ENCODE data around the gene NPAS3.

The NPAS3 gene

GRCh38 chr14:33273978-33274377, 335.3 kb downstream of the NPAS3 start:
- no peak for DNase-seq

GRCh38 chr14:33275879-33276278, 337.2 kb downstream of the NPAS3 start:
- no peak for DNase-seq

GRCh38 chr14:33279865-33280264, 341.2 kb downstream of the NPAS3 start:
- no peak for DNase-seq

- DNase-seq: no peak
Observed at GRCh38 chr14:33280646-33281045, 342.0 kb downstream of the NPAS3 start.

- no peak for DNase-seq
Observed at GRCh38 chr14:33282331-33283230, 343.9 kb downstream of the NPAS3 start.

GRCh38 chr14:33285902-33286700, 347.4 kb downstream of the NPAS3 start:
- DNase-seq: no peak

- DNase-seq: no peak
Observed at GRCh38 chr14:33287189-33287588, 348.5 kb downstream of the NPAS3 start.

GRCh38 chr14:33290641-33291040, 352.0 kb downstream of the NPAS3 start:
- no peak for DNase-seq

- DNase-seq: no peak
Observed at GRCh38 chr14:33291529-33292104, 352.9 kb downstream of the NPAS3 start.

- DNase-seq: no peak
Observed at GRCh38 chr14:33294419-33294818, 355.7 kb downstream of the NPAS3 start.

GRCh38 chr14:33297565-33297964, 358.9 kb downstream of the NPAS3 start:
- no peak for DNase-seq

GRCh38 chr14:33307691-33308251, 369.1 kb downstream of the NPAS3 start:
- no peak for DNase-seq

- DNase-seq: no peak
Observed at GRCh38 chr14:33309106-33309505, 370.4 kb downstream of the NPAS3 start.

GRCh38 chr14:33315217-33315616, 376.5 kb downstream of the NPAS3 start:
- DNase-seq: no peak

- DNase-seq: no peak
Observed at GRCh38 chr14:33315721-33316120, 377.0 kb downstream of the NPAS3 start.

- DNase-seq: no peak
Observed at GRCh38 chr14:33317675-33318074, 379.0 kb downstream of the NPAS3 start.

- DNase-seq: no peak
Observed at GRCh38 chr14:33323979-33324378, 385.3 kb downstream of the NPAS3 start.

- no peak for DNase-seq
Observed at GRCh38 chr14:33331176-33331949, 392.7 kb downstream of the NPAS3 start.

- no peak for DNase-seq
Observed at GRCh38 chr14:33332497-33332896, 393.8 kb downstream of the NPAS3 start.

- no peak for DNase-seq
Observed at GRCh38 chr14:33335366-33335765, 396.7 kb downstream of the NPAS3 start.

- DNase-seq: no peak
Observed at GRCh38 chr14:33342299-33342974, 403.8 kb downstream of the NPAS3 start.

- DNase-seq: no peak
Observed at GRCh38 chr14:33343016-33343415, 404.3 kb downstream of the NPAS3 start.
